Pancreas (tissue), 10 donors: ENCODE data around the gene NCBP1. TPM values are rescaled to one million over a fixed set of nuclear protein-coding genes. Genes with fewer than 3 reads are reported as not detected.

Experiments used
- ATAC-seq, 4 donors: fragments of 200-7000 bp; cut with Tn5 transposase; one replicate each; pipeline versions ENCODE4 v1.8.0 to v1.9.1; 2020; ENCODE audit warnings: mild to moderate bottlenecking in 4 of 4, moderate library complexity in 4 of 4
- DNase-seq, 6 donors: peaks; one replicate each; pipeline ENCODE4 v3.0.0-alpha.2; 2020
- FAIRE-seq: peaks from 2 replicates; lab custom pipeline; 2012; peaks lifted over from hg19 to GRCh38; lab: Jason Lieb, UNC
- H3K27ac ChIP-seq, 4 donors: fragments of 200-600 bp; sonication (generic); 1 replicate in 3 of 4; 2 replicates in 1 of 4; pipeline versions ENCODE4 v1.5.0 to v1.8.0; 2020
- H3K27me3 ChIP-seq, 4 donors: fragments of 200-600 bp; one replicate each; pipeline ENCODE4 v1.8.0; 2021
- H3K36me3 ChIP-seq, 3 donors: fragments of 200-600 bp; sonication (generic) in 1 of 3; one replicate each; pipeline versions ENCODE4 v1.5.0 to v1.8.0; 2020 to 2021
- H3K4me1 ChIP-seq, 3 donors: fragments of 200-600 bp; one replicate each; pipeline ENCODE4 v1.8.0; 2021
- H3K4me3 ChIP-seq, 4 donors: fragments of 200-600 bp; sonication (generic) in 2 of 4; one replicate each; pipeline versions ENCODE4 v1.5.0 to v1.8.0; 2020 to 2021
- H3K9me3 ChIP-seq, 4 donors: fragments of 200-600 bp; one replicate each; pipeline ENCODE4 v1.8.0; 2021
- WGBS, 2 donors: extraction: QIAGEN DNeasy Blood & Tissue Kit; methylation state at CpG; one replicate each; pipeline ENCODE4 v1.1.7; 2013; 5-methylcytosine and 5-hydroxymethylcytosine counted together
- intact Hi-C, 3 donors: fragments of 100-400 bp; cut with DNase I; formaldehyde crosslinking; loops; one replicate each; pipeline versions ENCODE4 v1.11.1 to v1.14.2; 2022
- polyA plus RNA-seq, 2 donors: library from polyadenylated mRNA; stranded (reverse); fragments of 200-250 nt; gene quantifications; one replicate each; pipeline ENCODE4 v1.2.3, GENCODE V29; 2013
- total RNA-seq, 6 donors: library from RNA; stranded (reverse); fragmentation: NEBNext Ultra II Directional in 4 of 6; extraction: Animal tissue kit (Norgen Biotek cat#: 25700) in 4 of 6; gene quantifications; one replicate each; pipeline versions ENCODE4 v1.2.1 to v1.2.4, GENCODE V29; 2021 to 2023
- TF ChIP-seq, protein P1 (sequence below), 4 donors: fragments of 200-600 bp; sonication (generic) in 3 of 4; IDR thresholded peaks; one replicate each; pipeline versions ENCODE4 v1.5.0 to v1.8.0; 2021; ENCODE audit warnings: antibody characterized with exemption in 4 of 4
- donor health status: healthy with polysubstance abuse.
- donor health status: DM: no; HTN: no; CAD: no; lungs with moderate emphysema.
- donor health status: DM: no; HTN: no; CAD: no.
- donor health status: control.
- donor health status: control.
- donor health status: Bipolar disorder and iron deficiency.
- donor health status: DM: yes; HTN: yes; CAD: no.
- donor health status: DM: no; HTN: no; CAD: no.
- donor health status: DM: no; HTN: no; CAD: no.
- donor health status: DM: yes; HTN: yes; CAD: no.

The NCBP1 gene
- total and polyA plus RNA-seq, 8 donors, result 4.6 to 17.4 (median 11.3) TPM

DNA sequence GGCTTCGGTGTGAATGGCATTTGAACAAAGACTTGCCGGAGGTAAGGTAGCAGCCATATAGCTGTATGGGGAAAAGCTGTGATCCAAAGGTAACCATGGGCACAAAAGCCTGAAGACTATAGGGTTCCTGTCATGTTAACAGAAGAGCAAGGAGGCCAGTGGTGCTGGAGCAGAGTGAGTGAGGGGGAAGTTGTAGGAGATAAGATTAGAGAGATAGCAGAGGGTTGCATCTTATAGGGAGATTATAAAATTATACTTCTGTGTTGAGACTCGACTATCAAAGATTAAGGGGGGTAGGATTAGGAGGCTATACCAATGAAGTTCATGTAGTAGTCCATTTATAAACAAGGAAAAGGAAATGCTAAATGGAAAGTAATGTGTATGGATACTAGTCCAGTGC lies 3.3 kb downstream of the NCBP1 start:
- H3K4me3 ChIP-seq, result no peak overlapping the region
- no peak overlapping the region for H3K27ac ChIP-seq
- DNase-seq (no peak), FAIRE-seq (no peak), ATAC-seq (no peak)
- 70 to 83% methylated on average over 3 of the region's 3 CpGs for WGBS, 2 donors
- no peaks in the 10 kb centered on the region for H3K27me3 ChIP-seq
- peaks cover 28 to 41% (median 39%) of the 10 kb centered on the region in 3 donors for H3K4me1 ChIP-seq
- intact Hi-C loops, result no loop called here
- TF ChIP-seq, protein P1, sequence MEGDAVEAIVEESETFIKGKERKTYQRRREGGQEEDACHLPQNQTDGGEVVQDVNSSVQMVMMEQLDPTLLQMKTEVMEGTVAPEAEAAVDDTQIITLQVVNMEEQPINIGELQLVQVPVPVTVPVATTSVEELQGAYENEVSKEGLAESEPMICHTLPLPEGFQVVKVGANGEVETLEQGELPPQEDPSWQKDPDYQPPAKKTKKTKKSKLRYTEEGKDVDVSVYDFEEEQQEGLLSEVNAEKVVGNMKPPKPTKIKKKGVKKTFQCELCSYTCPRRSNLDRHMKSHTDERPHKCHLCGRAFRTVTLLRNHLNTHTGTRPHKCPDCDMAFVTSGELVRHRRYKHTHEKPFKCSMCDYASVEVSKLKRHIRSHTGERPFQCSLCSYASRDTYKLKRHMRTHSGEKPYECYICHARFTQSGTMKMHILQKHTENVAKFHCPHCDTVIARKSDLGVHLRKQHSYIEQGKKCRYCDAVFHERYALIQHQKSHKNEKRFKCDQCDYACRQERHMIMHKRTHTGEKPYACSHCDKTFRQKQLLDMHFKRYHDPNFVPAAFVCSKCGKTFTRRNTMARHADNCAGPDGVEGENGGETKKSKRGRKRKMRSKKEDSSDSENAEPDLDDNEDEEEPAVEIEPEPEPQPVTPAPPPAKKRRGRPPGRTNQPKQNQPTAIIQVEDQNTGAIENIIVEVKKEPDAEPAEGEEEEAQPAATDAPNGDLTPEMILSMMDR (IDR thresholded peaks at IDR 0.05), result no peak
- no peaks in the 10 kb centered on the region for H3K36me3 ChIP-seq
- H3K9me3 ChIP-seq, result no peaks in the 10 kb centered on the region

DNA sequence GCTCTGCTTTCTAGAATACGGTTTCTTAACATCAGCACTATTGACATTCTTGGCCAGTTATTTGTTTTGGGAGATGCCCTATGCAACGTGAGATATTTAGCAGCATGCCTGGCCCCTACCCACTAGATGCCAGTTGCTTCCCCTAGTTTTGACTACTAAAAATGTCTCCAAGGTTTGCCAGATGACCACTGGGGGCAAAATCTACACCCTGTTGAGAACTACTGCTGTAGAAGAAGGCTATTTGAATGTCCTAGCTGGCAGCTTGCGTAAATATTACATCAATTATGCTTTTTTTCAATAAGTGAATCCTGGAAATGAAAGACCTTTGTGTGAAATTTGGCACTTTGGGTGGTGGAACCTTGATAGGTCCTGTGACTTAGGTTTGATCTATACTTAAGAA lies 5.0 kb downstream of the NCBP1 start:
- DNase-seq (no peak), ATAC-seq (peak in 2 of 4 donors; percentile 7 to 29), FAIRE-seq (no peak)
- 48 to 49% methylated on average over 3 of the region's 3 CpGs for WGBS, 2 donors
- intact Hi-C loops, result no loop called here
- Histone ChIP-seq H3K9me3 (no peaks in the 10 kb centered on the region), H3K36me3 (peaks cover 0 to 9% (median 4%) of the 10 kb centered on the region in 3 donors), H3K4me1 (peaks cover 25 to 38% (median 37%) of the 10 kb centered on the region in 3 donors), H3K27me3 (no peaks in the 10 kb centered on the region), H3K27ac (no peak overlapping the region), H3K4me3 (no peak overlapping the region)
- TF ChIP-seq, protein P1 (IDR thresholded peaks at IDR 0.05), result no peak

DNA sequence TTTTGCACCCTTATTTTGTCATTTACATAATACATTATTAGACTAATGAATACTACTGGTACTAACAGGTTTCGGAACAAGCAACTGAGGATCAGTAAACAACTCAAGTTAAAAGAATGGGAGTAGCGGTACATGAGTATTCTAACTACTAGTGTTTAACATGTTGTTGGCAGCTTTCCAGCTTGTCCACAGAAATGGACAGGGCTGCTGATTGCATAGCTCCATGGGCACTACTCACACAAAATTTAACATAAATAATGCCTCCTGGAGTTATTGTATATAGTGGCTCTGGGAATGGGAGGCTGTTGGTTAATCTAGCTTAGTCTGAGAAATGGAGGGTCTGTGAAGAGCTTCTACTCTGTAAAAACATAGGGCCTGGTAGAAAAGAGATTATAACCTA lies 6.7 kb downstream of the NCBP1 start:
- H3K4me1 ChIP-seq, result peaks cover 25 to 34% (median 32%) of the 10 kb centered on the region in 3 donors
- DNase-seq (no peak), FAIRE-seq (no peak), ATAC-seq (peak in 1 of 4 donors; percentile 26)
- H3K36me3 ChIP-seq, result peaks cover 0 to 15% (median 5%) of the 10 kb centered on the region in 3 donors
- no peaks in the 10 kb centered on the region for H3K27me3 ChIP-seq
- no peaks in the 10 kb centered on the region for H3K9me3 ChIP-seq
- WGBS, 2 donors, result 48 to 49% methylated on average over 2 of the region's 2 CpGs
- intact Hi-C loops, result no loop called here
- no peak overlapping the region for H3K27ac ChIP-seq
- no peak overlapping the region for H3K4me3 ChIP-seq
- TF ChIP-seq, protein P1 (IDR thresholded peaks at IDR 0.05), result no peak

DNA sequence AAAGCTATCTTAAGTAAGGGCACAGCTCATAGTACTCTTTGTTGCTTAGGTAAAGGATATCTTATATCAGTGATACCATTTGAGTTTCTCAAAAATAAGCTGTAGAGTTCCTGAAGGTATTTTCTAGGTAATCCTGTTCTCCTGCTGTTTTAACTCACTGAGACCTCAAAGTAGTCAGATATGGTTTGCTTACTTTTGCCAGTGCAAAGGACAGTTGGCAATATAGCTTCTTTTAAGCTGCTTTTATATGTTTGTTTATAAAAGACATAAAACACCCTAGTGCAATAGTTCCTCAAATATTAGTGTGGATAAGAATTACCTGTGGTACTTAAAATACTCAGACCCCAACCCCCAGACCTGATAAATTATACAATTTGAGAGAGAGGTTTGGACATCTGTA lies 12.1 kb downstream of the NCBP1 start:
- H3K36me3 ChIP-seq, result peaks cover 4 to 50% (median 10%) of the 10 kb centered on the region in 3 donors
- H3K27me3 ChIP-seq, result no peaks in the 10 kb centered on the region
- no peaks in the 10 kb centered on the region for H3K9me3 ChIP-seq
- DNase-seq (no peak), ATAC-seq (no peak), FAIRE-seq (no peak)
- H3K27ac ChIP-seq, result no peak overlapping the region
- intact Hi-C loops, result no loop called here
- H3K4me3 ChIP-seq, result no peak overlapping the region
- TF ChIP-seq, protein P1 (IDR thresholded peaks at IDR 0.05), result no peak
- no peaks in the 10 kb centered on the region for H3K4me1 ChIP-seq

DNA sequence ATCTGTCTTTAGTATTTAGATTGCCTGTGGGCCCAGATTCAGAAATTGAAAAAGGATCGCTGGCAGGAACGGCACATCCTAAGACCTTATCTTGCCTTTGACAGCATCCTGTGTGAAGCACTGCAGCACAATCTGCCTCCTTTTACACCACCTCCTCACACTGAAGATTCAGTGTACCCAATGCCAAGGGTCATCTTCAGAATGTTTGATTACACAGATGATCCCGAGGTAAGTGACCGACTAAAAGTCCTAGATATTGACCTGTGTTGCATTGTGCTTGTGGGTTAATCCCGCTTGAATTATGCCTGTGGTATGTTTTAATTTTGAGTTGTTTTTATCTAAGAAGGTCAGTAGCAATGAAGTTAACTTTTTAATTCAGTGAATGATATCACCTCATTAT lies 14.4 kb downstream of the NCBP1 start:
- H3K4me3 ChIP-seq, result no peak overlapping the region
- ATAC-seq (no peak), FAIRE-seq (no peak), DNase-seq (no peak)
- 85 to 88% methylated on average over 5 of the region's 5 CpGs for WGBS, 2 donors
- H3K9me3 ChIP-seq, result no peaks in the 10 kb centered on the region
- H3K27ac ChIP-seq, result no peak overlapping the region
- TF ChIP-seq, protein P1 (IDR thresholded peaks at IDR 0.05), result no peak
- intact Hi-C loops, result no loop called here
- no peaks in the 10 kb centered on the region for H3K4me1 ChIP-seq
- H3K27me3 ChIP-seq, result no peaks in the 10 kb centered on the region
- peaks cover 4 to 49% (median 10%) of the 10 kb centered on the region in 3 donors for H3K36me3 ChIP-seq
